Measurements from ENCODE around the gene NAGA.
"Not testable (repeated sequence)": the region's sequence is repeated elsewhere in the genome, so short reads cannot be mapped to it uniquely, and the experiment has no call there.

Gene NAGA

DNA sequence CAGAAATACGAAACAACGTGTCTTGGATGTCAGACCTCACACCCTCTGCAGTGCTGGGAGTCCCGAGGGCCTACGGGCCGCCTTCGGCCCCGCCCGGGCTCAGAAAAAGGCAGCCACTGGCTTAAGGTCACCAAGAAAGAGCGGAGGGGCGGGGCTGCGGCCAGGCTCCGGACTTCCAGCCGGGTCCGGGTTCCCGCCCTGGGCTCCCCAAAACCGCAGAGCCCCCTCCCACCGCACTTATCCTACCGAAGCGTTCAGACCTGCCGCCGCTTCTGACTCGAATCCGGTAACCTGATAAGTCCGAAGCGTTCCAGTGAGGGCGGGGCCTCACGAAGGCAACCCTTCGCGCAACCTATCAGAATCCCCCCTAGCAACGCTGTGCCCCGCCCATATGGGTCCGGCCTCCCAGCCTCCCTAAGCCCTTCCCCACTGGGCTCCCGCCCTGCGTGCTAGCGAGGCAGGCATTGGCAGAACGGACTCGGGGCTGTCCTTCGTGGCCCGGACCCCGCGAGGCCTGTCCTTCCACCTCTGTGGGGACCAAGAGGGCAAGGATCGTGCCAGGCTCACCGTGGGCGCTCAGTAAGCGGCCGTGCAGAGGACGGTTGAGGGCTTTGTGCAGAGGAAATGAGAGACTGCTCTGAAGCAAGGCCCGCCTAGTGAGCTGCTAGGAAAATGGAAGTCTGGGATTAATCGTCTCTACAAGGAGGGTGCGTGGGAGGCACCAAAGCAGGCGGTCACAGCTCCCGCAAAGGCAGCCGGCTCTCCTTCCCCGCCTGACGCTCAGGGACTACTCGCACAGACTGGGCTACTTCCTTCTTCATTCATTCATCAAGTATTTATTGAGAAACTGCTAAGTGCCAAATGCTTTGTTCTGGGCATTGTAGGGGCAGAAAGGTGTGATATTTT is at the start of gene NAGA:
NAGA (minus strand) TSS at position 296 of the 906 bp plus-strand sequence. CDS start 515 bp downstream, outside the sequence.
- DNase-seq (ENCODE audit: low read depth in 2 of 2): peak; percentile 80

DNA sequence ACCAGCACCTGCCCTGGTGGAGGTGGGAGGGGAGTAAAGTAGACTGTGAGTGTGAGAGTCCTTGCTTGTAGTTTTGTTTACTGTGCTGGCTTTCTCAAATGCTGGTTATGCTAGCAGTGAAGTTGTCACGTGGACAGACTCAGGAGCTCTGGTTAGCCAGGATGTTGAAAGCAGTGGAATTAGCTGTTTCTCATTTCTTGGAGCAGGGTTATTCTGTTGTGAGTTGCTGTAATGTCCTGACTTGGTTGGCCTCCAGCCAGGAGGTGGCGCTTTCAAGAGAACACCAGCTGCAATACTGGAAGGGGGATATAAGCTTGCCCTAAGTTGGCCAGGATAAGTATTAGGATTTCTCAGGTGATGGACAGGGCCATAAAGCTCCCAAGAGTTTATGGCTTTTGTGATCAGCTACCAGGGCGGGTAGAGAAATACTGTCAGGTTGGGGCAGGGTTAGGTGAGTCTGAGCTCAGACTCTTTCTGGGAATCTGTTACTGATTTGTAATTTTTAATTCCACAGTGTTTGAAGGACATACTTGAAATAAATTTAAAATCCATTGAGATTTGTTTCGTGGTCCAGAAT is 46.3 kb upstream of the NAGA start:
- no peak for DNase-seq (ENCODE audit: low read depth in 2 of 2)

- not testable (repeated sequence) for DNase-seq (ENCODE audit: low read depth in 2 of 2)
Measured at GRCh38 chr22:42115420-42115830, 44.8 kb upstream of the NAGA start.

- DNase-seq (ENCODE audit: low read depth in 2 of 2): no peak
Measured at GRCh38 chr22:42114721-42115120, 44.1 kb upstream of the NAGA start.

- not testable (repeated sequence) for DNase-seq (ENCODE audit: low read depth in 2 of 2)
Measured at GRCh38 chr22:42112793-42113192, 42.2 kb upstream of the NAGA start.

GRCh38 chr22:42111798-42112197 is 41.2 kb upstream of the NAGA start:
- no peak for DNase-seq (ENCODE audit: low read depth in 2 of 2)

DNA sequence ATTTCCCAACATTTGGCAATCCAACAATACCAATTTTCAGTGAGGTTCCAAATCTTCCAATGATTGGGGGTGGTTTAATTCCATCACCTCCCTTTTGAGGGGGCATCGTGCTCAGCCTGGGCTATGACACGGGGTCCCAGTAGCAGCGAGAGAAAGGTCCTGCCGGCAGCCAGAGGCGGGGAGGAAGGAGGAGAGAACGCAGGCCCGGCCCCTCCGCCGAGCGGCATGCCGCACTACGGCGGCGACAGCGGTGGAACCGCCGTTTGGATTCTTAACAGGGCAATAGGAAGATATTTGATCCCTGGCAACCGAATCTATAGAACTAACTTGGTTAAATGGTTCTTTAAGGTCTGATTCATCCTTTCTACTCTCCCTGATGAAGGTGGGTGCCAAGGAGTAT is 38.2 kb upstream of the NAGA start:
- DNase-seq (ENCODE audit: low read depth in 2 of 2): no peak

DNA sequence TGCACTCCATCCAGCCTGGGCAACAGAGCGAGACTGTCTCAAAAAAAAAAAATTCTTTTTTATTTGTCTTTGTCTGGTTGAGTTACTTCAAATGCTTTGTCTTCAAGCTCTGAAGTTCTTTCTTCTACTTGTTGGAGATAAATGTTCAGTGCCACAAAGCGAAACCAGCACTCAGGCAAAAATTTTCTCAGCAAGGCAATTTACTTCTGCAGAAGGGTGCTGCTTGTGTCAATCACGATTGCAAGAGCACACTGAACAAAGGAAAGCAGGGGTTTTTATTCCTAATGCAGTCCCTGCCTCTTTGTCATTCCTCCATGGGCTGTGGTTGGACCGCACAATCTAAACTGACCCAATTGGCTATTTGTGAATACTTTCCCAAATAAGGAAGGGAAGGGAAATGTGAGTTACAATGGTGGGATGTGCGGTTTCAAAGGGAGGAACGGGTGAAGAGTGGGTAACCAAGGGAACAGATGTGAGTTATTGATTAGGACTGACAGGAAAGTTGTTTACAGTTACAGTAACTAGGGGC is 33.8 kb upstream of the NAGA start:
- not testable (repeated sequence) for DNase-seq (ENCODE audit: low read depth in 2 of 2)

DNA sequence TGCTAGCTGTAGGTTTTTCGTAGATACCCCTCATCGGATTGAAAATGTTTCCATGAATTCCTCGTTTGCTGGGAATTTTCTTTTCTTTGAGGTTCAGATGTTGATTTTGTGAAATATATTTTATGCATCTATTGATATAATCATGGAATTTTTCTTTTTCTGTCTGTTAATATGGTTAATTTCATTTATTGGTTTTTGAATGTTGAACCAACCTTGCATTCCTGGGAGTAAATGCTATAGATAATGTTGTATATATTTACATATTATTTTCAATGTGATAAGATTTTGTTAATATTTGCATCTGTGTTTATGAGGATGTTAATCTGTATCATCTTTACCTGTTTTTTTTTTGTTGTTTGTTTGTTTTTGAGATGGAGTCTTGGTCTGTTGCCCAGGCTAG is 30.6 kb upstream of the NAGA start:
- DNase-seq (ENCODE audit: low read depth in 2 of 2): no peak

DNA sequence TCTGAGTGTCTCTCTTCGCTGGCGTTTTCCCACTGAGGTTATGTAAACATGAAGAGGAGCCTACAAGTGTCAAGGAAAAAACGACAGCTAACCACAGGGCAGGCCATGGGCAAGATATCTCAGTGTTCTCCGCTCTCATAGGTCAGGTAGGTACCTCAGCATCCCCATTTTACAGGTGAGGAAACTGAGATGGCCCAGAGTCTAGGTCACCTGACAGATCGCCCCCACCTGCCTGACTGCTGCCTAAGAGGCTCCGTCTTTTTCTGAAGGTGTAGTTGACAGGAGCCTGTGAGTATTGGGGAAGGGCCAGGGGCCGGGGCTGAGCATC is 20.8 kb upstream of the NAGA start:
- no peak for DNase-seq (ENCODE audit: low read depth in 2 of 2)

GRCh38 chr22:42090596-42091454 is 20.2 kb upstream of the NAGA start, which contains the start of gene NDUFA6:
Gene NDUFA6 (minus strand): TSS chr22:42090772. CDS start chr22:42090744, 28 bp downstream.
- peak; percentile 95 to 96 for DNase-seq (ENCODE audit: low read depth in 2 of 2)

GRCh38 chr22:42086051-42086450 is 15.4 kb upstream of the NAGA start:
- no peak for DNase-seq (ENCODE audit: low read depth in 2 of 2)

GRCh38 chr22:42084874-42085273 is 14.3 kb upstream of the NAGA start:
- DNase-seq (ENCODE audit: low read depth in 2 of 2): no peak

GRCh38 chr22:42083119-42083518 is 12.5 kb upstream of the NAGA start:
- no peak for DNase-seq (ENCODE audit: low read depth in 2 of 2)

DNA sequence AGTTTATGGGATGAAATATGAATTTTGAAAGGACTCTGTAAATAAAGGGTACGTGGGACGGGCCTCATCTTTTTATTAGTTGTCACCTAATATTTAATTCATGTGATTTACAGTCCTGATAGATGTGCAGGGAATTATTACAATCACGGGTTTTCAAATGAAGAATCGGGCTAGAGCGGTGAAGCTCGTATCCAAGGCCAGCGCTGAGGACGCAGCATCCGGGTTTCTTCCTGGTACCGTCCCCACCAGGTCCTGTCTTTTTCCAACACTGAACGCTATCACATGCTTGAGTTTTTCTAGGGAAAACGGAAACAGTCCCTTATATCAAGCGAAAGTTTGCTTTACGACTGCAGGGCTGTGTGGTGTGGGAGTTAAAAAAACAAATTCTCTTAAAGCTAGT is 9.7 kb upstream of the NAGA start:
- no peak for DNase-seq (ENCODE audit: low read depth in 2 of 2)

DNA sequence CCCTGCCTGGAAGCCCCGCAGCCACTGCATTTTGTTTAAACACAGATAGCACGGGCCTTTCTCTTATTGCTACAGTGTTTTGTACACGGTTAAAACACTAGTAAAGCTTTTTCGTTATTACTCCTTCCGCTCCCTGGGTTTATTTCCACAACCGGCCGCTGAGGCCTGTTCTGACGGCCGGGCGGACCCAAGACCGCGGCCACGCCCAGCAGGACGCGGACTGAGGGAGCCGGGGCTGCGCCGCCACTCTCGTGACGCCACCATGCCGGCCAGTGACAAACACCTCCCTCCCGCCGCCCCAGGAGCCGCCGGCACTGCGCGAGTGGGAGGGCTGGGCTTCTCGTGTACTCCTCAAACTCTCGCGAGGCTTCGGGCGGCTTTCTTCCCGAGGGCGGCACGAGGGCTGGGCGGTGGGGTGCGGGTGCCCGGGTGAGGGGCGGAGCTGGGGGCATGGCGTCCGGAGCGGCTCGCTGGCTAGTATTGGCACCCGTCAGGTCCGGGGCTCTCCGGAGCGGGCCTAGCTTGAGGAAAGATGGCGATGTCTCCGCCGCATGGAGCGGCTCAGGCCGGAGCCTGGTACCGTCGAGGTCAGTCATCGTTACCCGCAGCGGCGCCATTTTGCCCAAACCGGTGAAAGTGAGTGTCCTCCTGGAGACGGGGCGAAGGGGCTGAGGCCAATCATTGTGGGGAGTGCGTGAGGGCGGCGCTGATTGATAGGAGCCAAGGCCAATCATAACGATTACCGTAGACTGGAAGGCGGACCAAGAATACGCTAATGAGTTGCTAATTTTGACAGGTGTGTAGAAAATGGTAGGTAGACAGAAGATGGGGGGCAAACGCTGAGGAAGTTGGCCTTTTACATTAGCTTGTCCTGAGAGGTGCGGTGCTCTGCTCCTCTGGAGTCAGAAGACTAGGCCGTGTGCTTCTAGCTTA is 9.0 kb upstream of the NAGA start, which contains the start of gene SMDT1:
SMDT1 (plus strand) TSS at position 382 of the 933 bp plus-strand sequence; CDS start at position 451, 69 bp downstream.
- DNase-seq (ENCODE audit: low read depth in 2 of 2): peak; percentile 96 to 97

- DNase-seq (ENCODE audit: low read depth in 2 of 2): no peak
Measured at GRCh38 chr22:42078469-42079318, 8.1 kb upstream of the NAGA start.

GRCh38 chr22:42077486-42078125 is 7.0 kb upstream of the NAGA start:
- DNase-seq (ENCODE audit: low read depth in 2 of 2): no peak

DNA sequence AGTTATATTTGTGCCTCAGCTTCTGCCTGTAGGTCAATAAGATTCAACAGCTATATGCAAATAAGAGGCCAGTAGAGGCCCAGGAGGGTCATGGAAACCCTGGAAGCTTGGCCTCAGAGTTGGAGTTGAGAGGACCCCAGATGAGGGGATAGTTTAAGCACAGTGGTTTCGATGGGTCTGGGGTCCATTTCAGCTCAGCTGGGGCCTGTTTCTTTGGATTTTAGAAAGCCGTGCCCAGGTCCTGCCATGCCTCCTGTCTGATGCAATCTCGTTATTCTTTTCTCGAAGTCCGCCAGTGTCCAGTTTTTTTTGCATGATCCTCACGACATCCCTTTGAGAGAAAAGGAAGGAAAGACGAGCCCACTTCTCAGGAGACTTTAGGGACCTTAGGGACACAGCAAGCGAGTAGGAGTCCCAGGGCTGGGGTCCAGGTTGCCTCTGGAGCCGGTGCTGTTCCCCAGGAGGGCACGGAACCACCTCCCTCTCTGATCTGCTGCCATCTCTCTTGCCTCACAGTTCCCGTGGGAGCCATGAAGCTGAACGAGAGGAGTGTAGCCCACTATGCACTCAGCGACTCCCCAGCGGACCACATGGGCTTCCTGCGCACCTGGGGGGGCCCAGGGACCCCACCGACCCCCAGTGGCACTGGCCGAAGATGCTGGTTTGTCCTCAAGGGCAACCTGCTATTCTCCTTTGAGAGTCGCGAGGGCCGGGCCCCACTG is 6.3 kb upstream of the NAGA start:
- DNase-seq (ENCODE audit: low read depth in 2 of 2): no peak

Measured in fibroblast of skin of left biceps (primary cell).